Parathyroid adenoma (tissue), 2 donors: Measurements from ENCODE around the gene CCDC3.

ENCODE experiments used
- H2AFZ ChIP-seq: fragments of 300-600 bp; sonication (generic); one replicate; pipeline ENCODE4 v1.7.0; 2017; ENCODE audit warnings: antibody characterized with exemption, mild to moderate bottlenecking
- H3K27ac ChIP-seq: fragments of 300-600 bp; sonication (generic); one replicate; pipeline ENCODE4 v1.7.0; 2017
- H3K27me3 ChIP-seq: fragments of 300-600 bp; sonication (generic); one replicate; pipeline ENCODE4 v1.7.0; 2017; ENCODE audit warnings: low read length; ENCODE audit not compliant: control insufficient read depth, insufficient read depth
- H3K36me3 ChIP-seq: fragments of 300-600 bp; sonication (generic); one replicate; pipeline ENCODE4 v1.7.0; 2017; ENCODE audit warnings: low read length; ENCODE audit not compliant: control insufficient read depth, insufficient read depth
- H3K4me1 ChIP-seq: fragments of 300-600 bp; sonication (generic); one replicate; pipeline ENCODE4 v1.7.0; 2017; ENCODE audit warnings: control low read depth
- H3K4me2 ChIP-seq: fragments of 300-600 bp; sonication (generic); one replicate; pipeline ENCODE4 v1.7.0; 2017; ENCODE audit warnings: low read length
- H3K4me3 ChIP-seq: fragments of 300-600 bp; sonication (generic); one replicate; pipeline ENCODE4 v1.7.0; 2017; ENCODE audit warnings: low read depth, low read length
- H3K79me2 ChIP-seq: fragments of 300-600 bp; sonication (generic); one replicate; pipeline ENCODE4 v1.7.0; 2017; ENCODE audit warnings: control low read depth
- H3K9ac ChIP-seq: fragments of 300-600 bp; sonication (generic); one replicate; pipeline ENCODE4 v1.7.0; 2017; ENCODE audit warnings: mild to moderate bottlenecking
- H3K9me3 ChIP-seq: fragments of 300-600 bp; sonication (generic); one replicate; pipeline ENCODE4 v1.7.0; 2017; ENCODE audit warnings: low read length; ENCODE audit not compliant: control insufficient read depth
- TF ChIP-seq, protein P1 (sequence below): fragments of 300-600 bp; sonication (generic); IDR thresholded peaks from one replicate; pipeline ENCODE4 v1.7.0; 2017; ENCODE audit warnings: antibody characterized with exemption, mild to moderate bottlenecking
- donor health status: primary hyperparathyroidism.

The CCDC3 gene

DNA sequence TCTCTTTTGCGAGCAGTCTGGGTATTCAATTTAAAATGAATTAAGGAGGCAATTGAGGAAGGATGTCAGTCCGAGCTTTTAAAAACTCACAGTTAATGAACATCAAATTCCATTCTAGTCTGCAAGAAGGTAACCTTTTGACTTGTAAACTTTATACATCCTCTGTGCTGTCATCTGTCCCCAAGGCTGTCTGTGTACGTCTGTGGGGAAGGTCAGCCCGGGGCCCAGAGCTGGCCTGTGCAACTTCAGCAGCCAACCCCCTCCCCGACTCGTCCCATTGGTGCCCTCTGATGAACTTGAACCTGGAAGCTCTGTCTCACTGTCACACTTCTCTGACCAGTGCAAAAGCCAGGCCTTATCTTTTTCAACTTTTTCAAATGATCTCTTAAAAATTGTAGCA, 80.3 kb downstream of the CCDC3 start:
- Histone ChIP-seq H3K4me3 (no peak overlapping the region), H3K4me1 (no peaks in the 10 kb centered on the region), H3K79me2 (no peaks in the 10 kb centered on the region), H2AFZ (no peak overlapping the region), H3K9me3 (no peaks in the 10 kb centered on the region), H3K27ac (no peak overlapping the region), H3K36me3 (no peaks in the 10 kb centered on the region), H3K27me3 (no peaks in the 10 kb centered on the region), H3K4me2 (no peak overlapping the region), H3K9ac (no peak overlapping the region)
- TF ChIP-seq, protein P1, sequence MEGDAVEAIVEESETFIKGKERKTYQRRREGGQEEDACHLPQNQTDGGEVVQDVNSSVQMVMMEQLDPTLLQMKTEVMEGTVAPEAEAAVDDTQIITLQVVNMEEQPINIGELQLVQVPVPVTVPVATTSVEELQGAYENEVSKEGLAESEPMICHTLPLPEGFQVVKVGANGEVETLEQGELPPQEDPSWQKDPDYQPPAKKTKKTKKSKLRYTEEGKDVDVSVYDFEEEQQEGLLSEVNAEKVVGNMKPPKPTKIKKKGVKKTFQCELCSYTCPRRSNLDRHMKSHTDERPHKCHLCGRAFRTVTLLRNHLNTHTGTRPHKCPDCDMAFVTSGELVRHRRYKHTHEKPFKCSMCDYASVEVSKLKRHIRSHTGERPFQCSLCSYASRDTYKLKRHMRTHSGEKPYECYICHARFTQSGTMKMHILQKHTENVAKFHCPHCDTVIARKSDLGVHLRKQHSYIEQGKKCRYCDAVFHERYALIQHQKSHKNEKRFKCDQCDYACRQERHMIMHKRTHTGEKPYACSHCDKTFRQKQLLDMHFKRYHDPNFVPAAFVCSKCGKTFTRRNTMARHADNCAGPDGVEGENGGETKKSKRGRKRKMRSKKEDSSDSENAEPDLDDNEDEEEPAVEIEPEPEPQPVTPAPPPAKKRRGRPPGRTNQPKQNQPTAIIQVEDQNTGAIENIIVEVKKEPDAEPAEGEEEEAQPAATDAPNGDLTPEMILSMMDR, result no peak

DNA sequence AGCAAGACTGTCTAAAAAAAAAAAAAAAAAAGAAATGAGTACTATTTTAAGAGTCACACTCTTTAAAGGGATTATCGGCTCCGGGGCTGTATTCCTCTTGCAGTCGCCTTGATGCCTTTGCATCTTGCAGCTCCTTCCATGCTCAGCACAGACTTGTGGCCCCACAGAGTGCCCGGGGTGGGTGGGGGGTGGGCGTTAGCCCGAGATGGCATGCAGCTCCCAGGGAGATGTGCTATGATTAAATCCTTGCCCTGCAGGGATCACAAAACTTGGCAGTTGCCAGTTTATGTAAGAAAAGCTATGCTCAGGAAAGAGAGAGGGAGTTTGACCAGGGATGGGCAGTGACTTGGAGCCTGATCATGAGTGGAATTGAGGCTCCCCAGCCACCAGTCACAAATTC, 81.9 kb downstream of the CCDC3 start:
- H3K4me3 ChIP-seq, result no peak overlapping the region
- H3K9ac ChIP-seq, result no peak overlapping the region
- H3K4me2 ChIP-seq, result no peak overlapping the region
- H3K27me3 ChIP-seq, result no peaks in the 10 kb centered on the region
- H3K9me3 ChIP-seq, result no peaks in the 10 kb centered on the region
- H3K79me2 ChIP-seq, result no peaks in the 10 kb centered on the region
- H3K27ac ChIP-seq, result no peak overlapping the region
- no peak overlapping the region for H2AFZ ChIP-seq
- H3K36me3 ChIP-seq, result no peaks in the 10 kb centered on the region
- TF ChIP-seq, protein P1, result no peak
- H3K4me1 ChIP-seq, result no peaks in the 10 kb centered on the region

DNA sequence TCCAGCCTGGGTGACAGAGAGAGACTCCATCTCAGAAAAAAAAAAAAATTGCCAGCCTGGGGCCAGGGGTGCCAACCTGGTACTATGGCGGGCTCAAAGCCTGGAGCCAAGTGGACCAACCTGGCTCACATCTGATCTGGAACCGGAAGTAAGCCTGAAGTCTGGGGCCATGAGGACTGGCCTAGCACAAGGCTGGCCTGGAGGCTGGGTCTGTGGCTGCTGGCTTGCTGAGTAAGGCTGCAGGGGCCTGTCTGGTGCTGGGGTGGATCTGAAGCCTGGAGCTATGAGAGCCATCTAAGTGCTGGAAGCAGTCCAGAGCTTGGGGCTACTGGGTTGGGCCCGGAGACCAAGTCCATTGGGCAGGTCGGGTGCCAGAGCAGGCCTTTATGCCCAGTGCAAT, 84.9 kb downstream of the CCDC3 start:
- Histone ChIP-seq H3K4me3 (no peak overlapping the region), H3K36me3 (no peaks in the 10 kb centered on the region), H3K27me3 (no peaks in the 10 kb centered on the region), H3K79me2 (no peaks in the 10 kb centered on the region), H3K9ac (no peak overlapping the region), H3K27ac (no peak overlapping the region), H3K9me3 (no peaks in the 10 kb centered on the region), H2AFZ (no peak overlapping the region), H3K4me1 (no peaks in the 10 kb centered on the region), H3K4me2 (no peak overlapping the region)
- TF ChIP-seq, protein P1, result no peak

DNA sequence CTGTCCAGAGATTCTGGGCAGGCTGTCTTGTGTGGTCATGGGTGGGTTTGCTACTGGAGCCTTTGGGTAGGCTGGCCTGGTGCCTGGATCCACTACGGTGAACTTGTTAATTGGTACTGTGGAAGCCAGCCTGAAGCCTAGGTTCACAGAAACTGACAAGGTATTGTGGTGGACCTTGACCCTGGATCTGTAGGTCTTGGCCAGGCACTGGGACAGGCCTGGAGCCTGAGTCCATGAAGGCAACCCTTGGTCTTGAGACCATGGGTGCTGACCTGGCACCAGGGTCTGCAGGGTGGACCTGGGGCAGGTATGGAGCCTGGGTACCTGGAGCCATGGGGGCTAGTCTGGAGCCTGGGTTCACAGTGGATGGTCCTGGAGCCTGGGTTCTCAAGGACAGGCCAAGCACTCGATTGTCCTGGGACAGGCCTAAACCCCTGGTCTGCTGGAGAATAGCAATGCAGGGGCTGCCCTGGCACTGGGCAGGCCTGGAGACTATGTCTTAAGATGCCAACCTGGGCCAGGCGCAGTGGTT, 85.8 kb downstream of the CCDC3 start:
- H3K36me3 ChIP-seq, result no peaks in the 10 kb centered on the region
- H3K9ac ChIP-seq, result no peak overlapping the region
- H3K79me2 ChIP-seq, result no peaks in the 10 kb centered on the region
- no peak overlapping the region for H3K27ac ChIP-seq
- no peak overlapping the region for H2AFZ ChIP-seq
- H3K4me1 ChIP-seq, result no peaks in the 10 kb centered on the region
- no peak overlapping the region for H3K4me2 ChIP-seq
- H3K4me3 ChIP-seq, result no peak overlapping the region
- TF ChIP-seq, protein P1, result no peak
- no peaks in the 10 kb centered on the region for H3K9me3 ChIP-seq
- no peaks in the 10 kb centered on the region for H3K27me3 ChIP-seq

DNA sequence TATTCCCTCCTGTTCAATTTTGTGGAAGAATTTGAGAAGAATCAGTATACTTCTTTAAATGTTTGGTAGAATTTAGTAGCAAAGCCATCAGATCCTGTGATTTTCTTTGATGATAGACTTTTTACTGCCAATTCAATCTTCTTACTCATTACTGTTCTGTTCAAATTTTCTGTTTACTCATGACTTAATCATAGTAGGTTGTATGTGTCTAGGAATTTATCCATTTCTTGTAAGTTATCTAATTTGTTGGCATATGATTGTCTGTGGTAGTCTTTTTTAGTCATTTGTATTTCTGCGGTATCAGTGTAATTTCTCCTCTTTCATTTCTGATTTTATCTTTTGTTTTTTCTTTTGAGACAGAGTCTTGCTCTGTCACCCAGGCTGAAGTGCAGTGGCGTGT, 87.4 kb downstream of the CCDC3 start:
- no peak overlapping the region for H3K9ac ChIP-seq
- H3K4me2 ChIP-seq, result no peak overlapping the region
- no peak overlapping the region for H3K4me3 ChIP-seq
- no peaks in the 10 kb centered on the region for H3K79me2 ChIP-seq
- no peaks in the 10 kb centered on the region for H3K27me3 ChIP-seq
- H3K36me3 ChIP-seq, result no peaks in the 10 kb centered on the region
- H3K27ac ChIP-seq, result no peak overlapping the region
- H3K4me1 ChIP-seq, result no peaks in the 10 kb centered on the region
- no peaks in the 10 kb centered on the region for H3K9me3 ChIP-seq
- TF ChIP-seq, protein P1, result no peak
- no peak overlapping the region for H2AFZ ChIP-seq
